GM23248 (cell line): ENCODE measurements around the gene ARID5B.

ENCODE experiments used
- EZH2 ChIP-seq: fragments of 200-600 bp; sonication (generic); IDR thresholded peaks from 2 replicates; pipeline ENCODE4 v1.6.1; 2018; ENCODE audit warnings: antibody characterized with exemption, mild to moderate bottlenecking; ENCODE audit not compliant: insufficient read depth, poor library complexity, severe bottlenecking
- EZH2phosphoT487 ChIP-seq: fragments of 200-600 bp; sonication (generic); IDR thresholded peaks from 2 replicates; pipeline ENCODE4 v1.6.1; 2018; ENCODE audit warnings: antibody characterized with exemption, moderate library complexity, mild to moderate bottlenecking, low read depth; ENCODE audit not compliant: insufficient read depth

DNA sequence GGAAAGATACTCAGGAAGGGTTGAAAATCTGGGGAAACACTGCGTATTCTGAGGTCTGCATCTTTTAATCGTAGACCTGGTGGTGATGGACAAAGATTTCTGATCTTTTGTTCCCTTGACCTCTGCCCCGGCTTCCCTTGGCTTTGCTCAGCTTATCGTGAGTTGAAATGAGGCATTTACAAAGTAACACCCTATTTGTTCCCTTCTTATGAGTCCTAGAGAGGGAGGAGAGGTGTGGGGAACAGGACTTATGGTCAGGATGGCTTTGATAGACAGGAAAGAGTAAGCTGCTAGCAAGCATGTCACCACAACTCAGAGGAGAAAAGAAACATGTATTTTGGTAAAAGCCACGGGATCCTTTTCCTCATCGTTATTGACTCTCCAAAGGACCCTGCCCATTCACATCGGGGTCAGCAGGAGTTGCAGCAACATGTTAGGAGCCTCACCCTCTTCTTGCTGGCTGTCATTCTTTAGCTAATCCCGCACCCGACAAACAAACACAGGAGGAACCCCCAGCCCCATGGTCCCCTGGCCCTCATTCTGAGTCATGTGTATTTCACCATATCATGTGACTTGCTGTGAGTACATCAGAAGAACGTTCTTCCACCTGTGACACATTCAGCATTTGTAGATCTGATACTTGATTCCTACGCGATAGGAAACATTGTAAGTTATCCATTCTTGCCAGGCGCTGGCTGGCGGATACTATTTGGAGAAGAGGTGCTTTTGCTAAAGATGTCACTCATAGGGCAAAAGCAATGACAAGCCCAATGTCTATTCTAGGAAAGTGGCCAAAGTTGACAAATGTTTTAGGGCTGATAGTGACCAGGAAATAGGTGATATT, 197.0 kb downstream of the ARID5B start:
- TF ChIP-seq EZH2: no peak
- no peak for TF ChIP-seq EZH2phosphoT487
